Activated naive CD4-positive, alpha-beta T cell (primary cell): ENCODE data around the gene VNN1.
"Not testable (repeated sequence)": the region's sequence is repeated elsewhere in the genome, so short reads cannot be mapped to it uniquely, and the experiment has no call there.

Experiments
- DNase-seq, 4 experiments: peaks; one replicate each; lab custom pipeline; 2025; lab: John Stamatoyannopoulos, UW

The VNN1 gene

GRCh38 chr6:132669690-132670291 is 44.1 kb downstream of the VNN1 start:
- no peak for DNase-seq

- DNase-seq = no peak
Observed at GRCh38 chr6:132666118-132666517, 47.7 kb downstream of the VNN1 start.

- no peak for DNase-seq
Observed at GRCh38 chr6:132664309-132665034, 49.4 kb downstream of the VNN1 start.

GRCh38 chr6:132663661-132664060 is 50.2 kb downstream of the VNN1 start:
- no peak for DNase-seq

GRCh38 chr6:132661906-132662305 is 51.9 kb downstream of the VNN1 start:
- no peak for DNase-seq

GRCh38 chr6:132659082-132659481 is 54.8 kb downstream of the VNN1 start, which contains the start of gene TAAR1:
Gene TAAR1 (minus strand): TSS chr6:132659182. CDS start chr6:132646003, 13,179 bp downstream.
- no peak for DNase-seq

GRCh38 chr6:132651062-132651461 is 62.8 kb downstream of the VNN1 start:
- no peak for DNase-seq

GRCh38 chr6:132650429-132650828 is 63.4 kb downstream of the VNN1 start:
- DNase-seq = no peak

- DNase-seq = no peak
Observed at GRCh38 chr6:132648828-132649227, 65.0 kb downstream of the VNN1 start.

GRCh38 chr6:132648356-132648755 is 65.5 kb downstream of the VNN1 start:
- DNase-seq = no peak

- no peak for DNase-seq
Observed at GRCh38 chr6:132643547-132643946, 70.3 kb downstream of the VNN1 start.

GRCh38 chr6:132637135-132637534 is 76.7 kb downstream of the VNN1 start:
- not testable (repeated sequence) for DNase-seq

- DNase-seq = not testable (repeated sequence)
Observed at GRCh38 chr6:132635906-132636305, 77.9 kb downstream of the VNN1 start.

- DNase-seq = not testable (repeated sequence)
Observed at GRCh38 chr6:132635288-132635687, 78.6 kb downstream of the VNN1 start.

GRCh38 chr6:132634796-132635195 is 79.1 kb downstream of the VNN1 start:
- no peak for DNase-seq

GRCh38 chr6:132633362-132633761 is 80.5 kb downstream of the VNN1 start:
- DNase-seq = no peak
